Airway epithelial cell (primary cell): ENCODE data around the gene RBFA. TPM values are rescaled to one million over a fixed set of nuclear protein-coding genes. Genes with fewer than 3 reads are reported as not detected.

Experiments
- total RNA-seq: library from RNA; depleted of rRNA; stranded (reverse); fragments of >200 nt; gene quantifications from 2 replicates; pipeline ENCODE4 v1.2.3, GENCODE V29; 2015

The RBFA gene
- total RNA-seq, result 39.9 and 45.7 TPM in 2 replicates

GRCh38 chr18:80034068-80034851 is at the start of gene RBFA:
Gene RBFA (plus strand): TSS chr18:80034434. CDS start chr18:80034496, 62 bp downstream.

DNA sequence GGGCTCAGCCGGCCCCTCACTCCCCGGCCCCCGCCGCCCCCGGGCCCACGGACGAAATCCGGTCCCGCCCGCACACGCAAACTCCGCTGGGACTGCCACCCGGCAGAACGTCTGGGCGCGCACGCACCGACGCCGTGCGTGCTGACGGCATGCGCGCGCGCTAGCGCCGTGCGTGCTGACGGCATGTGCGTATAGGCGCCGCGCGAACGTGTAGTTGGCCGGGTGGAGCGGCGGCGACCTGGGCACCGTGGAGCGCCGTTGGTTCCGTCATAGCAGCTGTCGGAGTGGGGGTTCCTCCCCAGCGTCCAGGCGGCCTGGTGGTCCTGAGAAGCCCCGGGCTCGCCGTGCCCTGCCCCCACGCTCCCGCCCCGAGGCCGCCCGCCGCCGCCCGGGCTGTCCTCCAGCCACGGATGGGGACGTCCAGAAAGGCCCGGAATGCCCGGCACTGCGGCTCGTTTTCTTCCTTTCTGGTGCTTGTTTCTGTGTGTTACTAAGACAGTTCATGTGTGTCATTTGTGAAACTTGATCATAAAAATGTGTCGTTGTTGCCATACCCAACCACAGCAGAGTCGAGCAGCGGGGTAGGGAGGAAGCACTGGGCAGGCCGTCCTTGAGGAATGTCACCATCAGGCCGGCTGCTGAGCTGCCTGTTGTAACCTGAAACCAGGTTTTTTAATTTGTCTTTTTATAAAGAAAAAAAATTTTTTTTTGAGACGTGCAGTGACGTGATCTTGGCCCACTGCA is 45.6 kb upstream of the RBFA start, which contains the start of gene TXNL4A:
Gene TXNL4A, minus strand, starts transcription at position 113 of the 744 bp plus-strand sequence. CDS start 171 bp downstream, outside the sequence.

Other genes with a start within 250 kb of the RBFA start
- 0.21 TPM in 1 of 2 replicates, not detected in the other for gene KCNG2, start 236.5 kb upstream of the RBFA start, total RNA-seq
- gene SLC66A2, start 82.8 kb upstream of the RBFA start, total RNA-seq, result 49.1 and 49.4 TPM in 2 replicates
- 30.8 and 56.3 TPM in 2 replicates for gene HSBP1L1, start 69.8 kb upstream of the RBFA start, total RNA-seq
- gene TXNL4A, start 45.9 kb upstream of the RBFA start, total RNA-seq, result 64.0 and 74.2 TPM in 2 replicates
- gene ADNP2, start 74.8 kb downstream of the RBFA start, total RNA-seq, result 13.6 and 20.0 TPM in 2 replicates
- gene PARD6G, start 213.1 kb downstream of the RBFA start, total RNA-seq, result 24.3 and 38.8 TPM in 2 replicates